Chondrocyte (in vitro differentiated cells): ENCODE results near the gene PC. TPM values are rescaled to one million over a fixed set of nuclear protein-coding genes. Genes with fewer than 3 reads are reported as not detected.

Source experiments
- DNase-seq: peaks from one replicate; pipeline ENCODE4 v3.0.0; 2021; ENCODE audit warnings: mixed read lengths, low spot score
- H3K27ac Mint-ChIP-seq: one replicate; pipeline ENCODE4 v1.8.0; 2021; ENCODE audit warnings: mild to moderate bottlenecking, moderate library complexity, mixed read lengths; ENCODE audit not compliant: unreplicated experiment
- H3K27me3 Mint-ChIP-seq: 2 replicates; pipeline ENCODE4 v1.8.0; 2021; ENCODE audit warnings: low read depth, mixed read lengths
- H3K36me3 Mint-ChIP-seq: 2 replicates; pipeline ENCODE4 v1.8.0; 2021; ENCODE audit warnings: low read depth, mixed read lengths
- H3K4me1 Mint-ChIP-seq: 2 replicates; pipeline ENCODE4 v1.8.0; 2021; ENCODE audit warnings: low read depth, mild to moderate bottlenecking, mixed read lengths
- H3K4me3 Mint-ChIP-seq: one replicate; pipeline ENCODE4 v1.8.0; 2021; ENCODE audit warnings: mild to moderate bottlenecking, moderate library complexity, mixed read lengths; ENCODE audit not compliant: unreplicated experiment
- H3K9me3 Mint-ChIP-seq: 2 replicates; pipeline ENCODE4 v1.8.0; 2021; ENCODE audit warnings: low read depth, mixed read lengths
- CTCF ChIP-seq: fragments of 200-600 bp; sonication (generic); IDR thresholded peaks from 2 replicates; pipeline ENCODE4 v1.5.0; 2021; ENCODE audit warnings: antibody characterized with exemption, mild to moderate bottlenecking, moderate library complexity
- total RNA-seq: library from RNA; stranded (reverse); gene quantifications from 3 replicates; pipeline ENCODE4 v1.2.1, GENCODE V29; 2021

Gene PC
- total RNA-seq, 1 donor from 2014 or later: 12.3 TPM

GRCh38 chr11:66858939-66859685 is 99.1 kb downstream of the PC start:
- Mint-ChIP-seq H3K27me3 (no peaks in the 10 kb centered on the region), H3K9me3 (no peaks in the 10 kb centered on the region), H3K27ac (peak overlapping the region; percentile 22), H3K4me3 (no peak overlapping the region), H3K4me1 (peaks cover 14% of the 10 kb centered on the region), H3K36me3 (peaks cover 1% of the 10 kb centered on the region)
- peak; percentile 93 for DNase-seq
- TF ChIP-seq CTCF: no peak

GRCh38 chr11:66858186-66858938 is 99.8 kb downstream of the PC start:
- Mint-ChIP-seq H3K4me3 (peak overlapping the region; percentile 77), H3K4me1 (peaks cover 14% of the 10 kb centered on the region), H3K36me3 (peaks cover 1% of the 10 kb centered on the region), H3K27me3 (no peaks in the 10 kb centered on the region), H3K9me3 (no peaks in the 10 kb centered on the region), H3K27ac (no peak overlapping the region)
- TF ChIP-seq CTCF: no peak
- DNase-seq: peak; percentile 87

GRCh38 chr11:66857927-66858185 is 100.3 kb downstream of the PC start:
- Mint-ChIP-seq H3K4me3 (peak overlapping the region; percentile 77), H3K9me3 (no peaks in the 10 kb centered on the region), H3K36me3 (peaks cover 1% of the 10 kb centered on the region), H3K27ac (no peak overlapping the region), H3K4me1 (peaks cover 14% of the 10 kb centered on the region), H3K27me3 (no peaks in the 10 kb centered on the region)
- no peak for TF ChIP-seq CTCF
- DNase-seq: no peak

GRCh38 chr11:66857234-66857926 is 100.8 kb downstream of the PC start:
- DNase-seq: peak; percentile 89
- no peak overlapping the region for H3K27ac Mint-ChIP-seq
- no peaks in the 10 kb centered on the region for H3K27me3 Mint-ChIP-seq
- no peaks in the 10 kb centered on the region for H3K9me3 Mint-ChIP-seq
- no peak for TF ChIP-seq CTCF
- peaks cover 1% of the 10 kb centered on the region for H3K36me3 Mint-ChIP-seq
- H3K4me1 Mint-ChIP-seq: peaks cover 14% of the 10 kb centered on the region
- peak overlapping the region; percentile 77 for H3K4me3 Mint-ChIP-seq

- H3K4me1 Mint-ChIP-seq: peaks cover 14% of the 10 kb centered on the region
- no peaks in the 10 kb centered on the region for H3K9me3 Mint-ChIP-seq
- peak within 1 kb of the TSS; percentile 85 for H3K27ac Mint-ChIP-seq
- DNase-seq: peak; percentile 83
- no peak for TF ChIP-seq CTCF
- H3K27me3 Mint-ChIP-seq: no peaks in the 10 kb centered on the region
- H3K4me3 Mint-ChIP-seq: peak within 1 kb of the TSS; percentile 90
- peaks cover 1% of the 10 kb centered on the region for H3K36me3 Mint-ChIP-seq
Measured at GRCh38 chr11:66856496-66857233, 101.5 kb downstream of the PC start, which contains the start of gene LRFN4. Gene LRFN4 (plus strand): TSS chr11:66857064. CDS start chr11:66857745, 681 bp downstream.
